Gastroesophageal sphincter (tissue), 3 donors: ENCODE data around the gene GRAMD4.

Experiments
- EP300 ChIP-seq: sonication (generic); formaldehyde crosslinking; IDR thresholded peaks from one replicate; pipeline ENCODE4 v1.6.1; 2017; ENCODE audit warnings: antibody characterized with exemption, mild to moderate bottlenecking
- POLR2A ChIP-seq, 2 donors: fragments of 450-650 bp; IDR thresholded peaks; one replicate each; pipeline ENCODE4 v1.6.1; 2017; ENCODE audit warnings: antibody characterized with exemption in 2 of 2, mild to moderate bottlenecking in 2 of 2, moderate library complexity in 1 of 2
- TF ChIP-seq, protein P1 (sequence below), 4 experiments: fragments of 200-600 bp in 2 of 4; fragments of 450-650 bp in 2 of 4; sonication (generic) in 1 of 4; IDR thresholded peaks; one replicate each; pipeline ENCODE4 v1.5.1; 2017 to 2019; ENCODE audit warnings: antibody characterized with exemption in 4 of 4, mild to moderate bottlenecking in 2 of 4, moderate library complexity in 2 of 4

DNA sequence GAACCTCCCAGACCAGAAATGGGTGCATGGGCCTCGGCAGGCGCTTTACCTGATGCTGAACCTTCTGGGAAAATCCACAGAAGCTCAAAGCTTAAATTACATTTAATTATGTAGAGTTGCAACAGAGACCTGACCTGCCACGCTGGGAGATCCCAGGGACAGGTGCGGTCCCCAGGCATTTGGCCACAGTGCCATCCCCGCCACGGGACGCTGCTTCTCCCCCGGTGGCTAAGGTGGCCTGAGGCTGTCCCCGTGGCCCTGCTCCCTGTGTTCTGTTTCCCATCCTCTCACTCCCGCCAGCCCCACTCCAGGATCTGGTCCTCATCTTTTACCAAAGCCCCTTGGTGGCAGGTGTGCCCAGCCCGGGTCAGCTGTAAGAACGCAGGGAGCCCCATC, 39.6 kb downstream of the GRAMD4 start:
- TF ChIP-seq EP300: no peak
- TF ChIP-seq, protein P1, sequence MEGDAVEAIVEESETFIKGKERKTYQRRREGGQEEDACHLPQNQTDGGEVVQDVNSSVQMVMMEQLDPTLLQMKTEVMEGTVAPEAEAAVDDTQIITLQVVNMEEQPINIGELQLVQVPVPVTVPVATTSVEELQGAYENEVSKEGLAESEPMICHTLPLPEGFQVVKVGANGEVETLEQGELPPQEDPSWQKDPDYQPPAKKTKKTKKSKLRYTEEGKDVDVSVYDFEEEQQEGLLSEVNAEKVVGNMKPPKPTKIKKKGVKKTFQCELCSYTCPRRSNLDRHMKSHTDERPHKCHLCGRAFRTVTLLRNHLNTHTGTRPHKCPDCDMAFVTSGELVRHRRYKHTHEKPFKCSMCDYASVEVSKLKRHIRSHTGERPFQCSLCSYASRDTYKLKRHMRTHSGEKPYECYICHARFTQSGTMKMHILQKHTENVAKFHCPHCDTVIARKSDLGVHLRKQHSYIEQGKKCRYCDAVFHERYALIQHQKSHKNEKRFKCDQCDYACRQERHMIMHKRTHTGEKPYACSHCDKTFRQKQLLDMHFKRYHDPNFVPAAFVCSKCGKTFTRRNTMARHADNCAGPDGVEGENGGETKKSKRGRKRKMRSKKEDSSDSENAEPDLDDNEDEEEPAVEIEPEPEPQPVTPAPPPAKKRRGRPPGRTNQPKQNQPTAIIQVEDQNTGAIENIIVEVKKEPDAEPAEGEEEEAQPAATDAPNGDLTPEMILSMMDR (IDR thresholded peaks at IDR 0.05): no peak
- no peak for TF ChIP-seq POLR2A (IDR thresholded peaks at IDR 0.05)
